HUES48 (cell line): ENCODE data around the gene HEBP2.
"Not testable (repeated sequence)": the region's sequence is repeated elsewhere in the genome, so short reads cannot be mapped to it uniquely, and the experiment has no call there.

ENCODE experiments used
- H3K27ac ChIP-seq: one replicate; pipeline ENCODE4 v1.7.0; 2013; ENCODE audit warnings: low read depth, low read length, inconsistent platforms
- H3K27me3 ChIP-seq: 2 replicates; pipeline ENCODE4 v1.6.1; 2013; ENCODE audit warnings: mild to moderate bottlenecking, low read length; ENCODE audit not compliant: control insufficient read depth, insufficient read depth
- H3K36me3 ChIP-seq: 2 replicates; pipeline ENCODE4 v1.6.1; 2013; ENCODE audit warnings: low read length; ENCODE audit not compliant: control insufficient read depth, insufficient read depth
- H3K4me1 ChIP-seq: 2 replicates; pipeline ENCODE4 v1.6.1; 2013; ENCODE audit warnings: mild to moderate bottlenecking, low read length; ENCODE audit not compliant: control insufficient read depth, insufficient read depth
- H3K4me3 ChIP-seq: 2 replicates; pipeline ENCODE4 v1.5.1; 2013; ENCODE audit warnings: mild to moderate bottlenecking, low read depth, low read length
- H3K9ac ChIP-seq: 2 replicates; pipeline ENCODE4 v1.6.1; 2013; ENCODE audit warnings: mild to moderate bottlenecking, low read depth, low read length, moderate library complexity
- H3K9me3 ChIP-seq: 2 replicates; pipeline ENCODE4 v1.6.1; 2013; ENCODE audit warnings: low read length; ENCODE audit not compliant: control insufficient read depth, insufficient read depth

Gene HEBP2

GRCh38 chr6:138403801-138404665 lies at the start of gene HEBP2:
Gene HEBP2 (plus strand): TSS chr6:138404223. CDS start chr6:138404496, 273 bp downstream.
- H3K9me3 ChIP-seq = no peaks in the 10 kb centered on the region
- H3K4me1 ChIP-seq = peaks cover 6% of the 10 kb centered on the region
- H3K36me3 ChIP-seq = peaks cover 37% of the 10 kb centered on the region
- peak within 1 kb of the TSS; percentile 93 for H3K4me3 ChIP-seq
- no peaks in the 10 kb centered on the region for H3K27me3 ChIP-seq
- peak within 1 kb of the TSS; percentile 73 for H3K9ac ChIP-seq
- H3K27ac ChIP-seq = peak within 1 kb of the TSS; percentile 90

GRCh38 chr6:138357928-138358327 lies 46.1 kb upstream of the HEBP2 start:
- Histone ChIP-seq H3K27me3 (no peaks in the 10 kb centered on the region), H3K9me3 (no peaks in the 10 kb centered on the region), H3K27ac (no peak overlapping the region), H3K9ac (no peak overlapping the region), H3K4me3 (no peak overlapping the region), H3K36me3 (no peaks in the 10 kb centered on the region), H3K4me1 (no peaks in the 10 kb centered on the region)

- peaks cover 17% of the 10 kb centered on the region for H3K4me1 ChIP-seq
- not testable (repeated sequence) for H3K4me3 ChIP-seq, H3K27me3 ChIP-seq, H3K9ac ChIP-seq, H3K27ac ChIP-seq, H3K9me3 ChIP-seq, H3K36me3 ChIP-seq
These were observed 35.3 kb upstream of the HEBP2 start for GRCh38 chr6:138368684-138369083.

- Histone ChIP-seq H3K9ac (no peak overlapping the region), H3K27me3 (no peaks in the 10 kb centered on the region), H3K4me1 (peaks cover 17% of the 10 kb centered on the region), H3K27ac (no peak overlapping the region), H3K4me3 (no peak overlapping the region), H3K36me3 (no peaks in the 10 kb centered on the region), H3K9me3 (no peaks in the 10 kb centered on the region)
These were observed 33.2 kb upstream of the HEBP2 start for GRCh38 chr6:138370631-138371451.

GRCh38 chr6:138371452-138371711 lies 32.6 kb upstream of the HEBP2 start:
- no peak overlapping the region for H3K27ac ChIP-seq
- H3K9me3 ChIP-seq = no peaks in the 10 kb centered on the region
- H3K27me3 ChIP-seq = no peaks in the 10 kb centered on the region
- H3K9ac ChIP-seq = no peak overlapping the region
- H3K36me3 ChIP-seq = no peaks in the 10 kb centered on the region
- no peak overlapping the region for H3K4me3 ChIP-seq
- H3K4me1 ChIP-seq = peaks cover 17% of the 10 kb centered on the region

GRCh38 chr6:138371720-138372119 lies 32.3 kb upstream of the HEBP2 start:
- H3K9me3 ChIP-seq = no peaks in the 10 kb centered on the region
- H3K27me3 ChIP-seq = no peaks in the 10 kb centered on the region
- no peaks in the 10 kb centered on the region for H3K36me3 ChIP-seq
- H3K4me3 ChIP-seq = no peak overlapping the region
- H3K27ac ChIP-seq = no peak overlapping the region
- no peak overlapping the region for H3K9ac ChIP-seq
- H3K4me1 ChIP-seq = peaks cover 17% of the 10 kb centered on the region

- Histone ChIP-seq H3K4me3 (no peak overlapping the region), H3K9me3 (no peaks in the 10 kb centered on the region), H3K9ac (no peak overlapping the region), H3K4me1 (peaks cover 21% of the 10 kb centered on the region), H3K36me3 (no peaks in the 10 kb centered on the region), H3K27me3 (no peaks in the 10 kb centered on the region), H3K27ac (no peak overlapping the region)
These were observed 31.1 kb upstream of the HEBP2 start for GRCh38 chr6:138372711-138373463.

- no peaks in the 10 kb centered on the region for H3K36me3 ChIP-seq
- H3K9me3 ChIP-seq = no peaks in the 10 kb centered on the region
- no peak overlapping the region for H3K4me3 ChIP-seq
- no peak overlapping the region for H3K9ac ChIP-seq
- H3K4me1 ChIP-seq = peaks cover 34% of the 10 kb centered on the region
- H3K27me3 ChIP-seq = no peaks in the 10 kb centered on the region
- no peak overlapping the region for H3K27ac ChIP-seq
These were observed 29.8 kb upstream of the HEBP2 start for GRCh38 chr6:138374230-138374629.

- H3K9me3 ChIP-seq = no peaks in the 10 kb centered on the region
- H3K36me3 ChIP-seq = no peaks in the 10 kb centered on the region
- no peak overlapping the region for H3K9ac ChIP-seq
- H3K27ac ChIP-seq = no peak overlapping the region
- H3K27me3 ChIP-seq = no peaks in the 10 kb centered on the region
- H3K4me3 ChIP-seq = no peak overlapping the region
- H3K4me1 ChIP-seq = peaks cover 33% of the 10 kb centered on the region
These were observed 29.2 kb upstream of the HEBP2 start for GRCh38 chr6:138374815-138375214.

- no peaks in the 10 kb centered on the region for H3K36me3 ChIP-seq
- no peak overlapping the region for H3K27ac ChIP-seq
- no peak overlapping the region for H3K9ac ChIP-seq
- H3K4me1 ChIP-seq = peaks cover 19% of the 10 kb centered on the region
- no peaks in the 10 kb centered on the region for H3K27me3 ChIP-seq
- no peak overlapping the region for H3K4me3 ChIP-seq
- no peaks in the 10 kb centered on the region for H3K9me3 ChIP-seq
These were observed 27.0 kb upstream of the HEBP2 start for GRCh38 chr6:138377042-138377441.

- Histone ChIP-seq H3K36me3 (no peaks in the 10 kb centered on the region), H3K4me3 (no peak within 1 kb of the TSS), H3K4me1 (peaks cover 19% of the 10 kb centered on the region), H3K9ac (no peak within 1 kb of the TSS), H3K27ac (peak within 1 kb of the TSS; percentile 44), H3K9me3 (no peaks in the 10 kb centered on the region), H3K27me3 (no peaks in the 10 kb centered on the region)
These were observed 26.2 kb upstream of the HEBP2 start, which contains the start of gene SMIM28 for GRCh38 chr6:138377844-138378243. Gene SMIM28 (plus strand): TSS chr6:138377905. CDS start chr6:138378073, 168 bp downstream.
